Measurements from ENCODE around the gene MCAM.

Gene MCAM

GRCh38 chr11:119361056-119361787 lies 44.3 kb upstream of the MCAM start:
- Histone ChIP-seq H3K4me3 (ENCODE audit: low read depth in 1 of 2, low read length in 2 of 2) (no peak overlapping the region), H3K79me2 (ENCODE audit: insufficient read depth, low read length) (no peaks in the 10 kb centered on the region), H3K4me1 (ENCODE audit: insufficient read depth, low read length) (peaks cover 4% of the 10 kb centered on the region; the same call in 1 of the 2 replicates)

GRCh38 chr11:119359365-119360214 lies 42.7 kb upstream of the MCAM start:
- DNase-seq, result no peak
- peaks cover 8% of the 10 kb centered on the region; the same call in 1 of the 2 replicates for H3K4me1 ChIP-seq (ENCODE audit: insufficient read depth, low read length)
- no peaks in the 10 kb centered on the region for H3K79me2 ChIP-seq (ENCODE audit: insufficient read depth, low read length)
- no peak overlapping the region for H2AFZ ChIP-seq (ENCODE audit: low read depth, low read length)
- H3K4me3 ChIP-seq (ENCODE audit: low read depth in 1 of 2, low read length in 2 of 2), result no peak overlapping the region
- no peak for TF ChIP-seq CTCF (IDR thresholded peaks at IDR 0.05; ENCODE audit: borderline replicate concordance, extremely low read depth, low read length, poor library complexity, severe bottlenecking)
- TF ChIP-seq EZH2 (IDR thresholded peaks at IDR 0.05; ENCODE audit: borderline replicate concordance, low read depth, low read length, severe bottlenecking), result no peak
- peaks cover 38% of the 10 kb centered on the region for H3K27me3 ChIP-seq (ENCODE audit: insufficient read depth, low read length, poor library complexity)
- H4K20me1 ChIP-seq (ENCODE audit: insufficient read depth, low read length), result peaks cover 4% of the 10 kb centered on the region; the same call in 1 of the 2 replicates
- ATAC-seq (ENCODE audit: insufficient read depth, low read depth), result no peak
- H3K36me3 ChIP-seq (ENCODE audit: insufficient read depth, low read length), result no peaks in the 10 kb centered on the region
- H3K27ac ChIP-seq (ENCODE audit: low read length), result no peak overlapping the region
- no peaks in the 10 kb centered on the region for H3K9me3 ChIP-seq (ENCODE audit: insufficient read depth, low read length, severe bottlenecking)
- no peak overlapping the region for H3K9ac ChIP-seq (ENCODE audit: low read depth, low read length)
- H3K4me2 ChIP-seq (ENCODE audit: insufficient read depth, low read length), result no peak overlapping the region

More at GRCh38 chr11:119361056-119361787, 44.3 kb upstream of the MCAM start:
- Histone ChIP-seq H3K27ac (ENCODE audit: low read length) (no peak overlapping the region), H3K27me3 (ENCODE audit: insufficient read depth, low read length, poor library complexity) (peaks cover 29% of the 10 kb centered on the region), H3K36me3 (ENCODE audit: insufficient read depth, low read length) (no peaks in the 10 kb centered on the region), H2AFZ (ENCODE audit: low read depth, low read length) (no peak overlapping the region), H3K4me2 (ENCODE audit: insufficient read depth, low read length) (no peak overlapping the region), H3K9ac (ENCODE audit: low read depth, low read length) (no peak overlapping the region), H4K20me1 (ENCODE audit: insufficient read depth, low read length) (peaks cover 4% of the 10 kb centered on the region; the same call in 1 of the 2 replicates), H3K9me3 (ENCODE audit: insufficient read depth, low read length, severe bottlenecking) (no peaks in the 10 kb centered on the region)
- DNase-seq (no peak), ATAC-seq (ENCODE audit: insufficient read depth, low read depth) (no peak)
- TF ChIP-seq CTCF (IDR thresholded peaks at IDR 0.05; ENCODE audit: borderline replicate concordance, extremely low read depth, low read length, poor library complexity, severe bottlenecking) (no peak), EZH2 (IDR thresholded peaks at IDR 0.05; ENCODE audit: borderline replicate concordance, low read depth, low read length, severe bottlenecking) (no peak)

- Histone ChIP-seq H3K4me3 (ENCODE audit: low read depth in 1 of 2, low read length in 2 of 2) (no peak overlapping the region), H4K20me1 (ENCODE audit: insufficient read depth, low read length) (peaks cover 4% of the 10 kb centered on the region; the same call in 1 of the 2 replicates), H3K9ac (ENCODE audit: low read depth, low read length) (no peak overlapping the region), H3K36me3 (ENCODE audit: insufficient read depth, low read length) (no peaks in the 10 kb centered on the region), H3K27me3 (ENCODE audit: insufficient read depth, low read length, poor library complexity) (peaks cover 40% of the 10 kb centered on the region), H3K79me2 (ENCODE audit: insufficient read depth, low read length) (no peaks in the 10 kb centered on the region), H3K4me2 (ENCODE audit: insufficient read depth, low read length) (peak overlapping the region; percentile 83), H3K27ac (ENCODE audit: low read length) (no peak overlapping the region), H3K4me1 (ENCODE audit: insufficient read depth, low read length) (peaks cover 8% of the 10 kb centered on the region; the same call in 1 of the 2 replicates), H2AFZ (ENCODE audit: low read depth, low read length) (no peak overlapping the region), H3K9me3 (ENCODE audit: insufficient read depth, low read length, severe bottlenecking) (no peaks in the 10 kb centered on the region)
- TF ChIP-seq EZH2 (IDR thresholded peaks at IDR 0.05; ENCODE audit: borderline replicate concordance, low read depth, low read length, severe bottlenecking) (no peak), CTCF (IDR thresholded peaks at IDR 0.05; ENCODE audit: borderline replicate concordance, extremely low read depth, low read length, poor library complexity, severe bottlenecking) (no peak)
- no peak for DNase-seq
- ATAC-seq (ENCODE audit: insufficient read depth, low read depth), result peak; percentile 4; the same call in 1 of the 3 replicates
These were observed 40.1 kb upstream of the MCAM start for GRCh38 chr11:119357074-119357473.
